AML-193 (cell line): ENCODE data around the gene KRTAP10-12.
"Not testable (repeated sequence)": the region's sequence is repeated elsewhere in the genome, so short reads cannot be mapped to it uniquely, and the experiment has no call there.

Source experiments
- DNase-seq, 2 experiments: peaks; one replicate each; lab custom pipeline; 2025; lab: John Stamatoyannopoulos, UW

KRTAP10-12 gene, protein sequence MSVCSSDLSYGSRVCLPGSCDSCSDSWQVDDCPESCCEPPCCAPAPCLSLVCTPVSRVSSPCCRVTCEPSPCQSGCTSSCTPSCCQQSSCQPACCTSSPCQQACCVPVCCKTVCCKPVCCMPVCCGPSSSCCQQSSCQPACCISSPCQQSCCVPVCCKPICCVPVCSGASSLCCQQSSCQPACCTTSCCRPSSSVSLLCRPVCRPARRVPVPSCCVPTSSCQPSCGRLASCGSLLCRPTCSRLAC

DNA sequence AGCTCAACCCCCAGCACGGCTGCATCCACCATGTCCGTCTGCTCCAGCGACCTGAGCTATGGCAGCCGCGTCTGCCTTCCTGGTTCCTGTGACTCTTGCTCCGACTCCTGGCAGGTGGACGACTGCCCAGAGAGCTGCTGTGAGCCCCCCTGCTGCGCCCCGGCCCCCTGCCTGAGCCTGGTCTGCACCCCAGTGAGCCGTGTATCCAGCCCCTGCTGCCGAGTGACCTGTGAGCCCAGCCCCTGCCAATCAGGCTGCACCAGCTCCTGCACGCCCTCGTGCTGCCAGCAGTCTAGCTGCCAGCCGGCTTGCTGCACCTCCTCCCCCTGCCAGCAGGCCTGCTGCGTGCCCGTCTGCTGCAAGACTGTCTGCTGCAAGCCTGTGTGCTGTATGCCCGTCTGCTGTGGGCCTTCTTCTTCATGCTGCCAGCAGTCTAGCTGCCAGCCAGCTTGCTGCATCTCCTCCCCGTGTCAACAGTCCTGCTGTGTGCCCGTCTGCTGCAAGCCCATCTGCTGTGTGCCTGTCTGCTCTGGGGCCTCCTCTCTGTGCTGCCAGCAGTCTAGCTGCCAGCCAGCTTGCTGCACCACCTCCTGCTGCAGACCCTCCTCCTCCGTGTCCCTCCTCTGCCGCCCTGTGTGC lies at the start of gene KRTAP10-12:
Gene KRTAP10-12 (plus strand): TSS at position 1 of the 639 bp plus-strand sequence. CDS start 30 bp downstream, at position 31.
- not testable (repeated sequence) for DNase-seq

GRCh38 chr21:44647222-44647552 lies 49.8 kb upstream of the KRTAP10-12 start:
- no peak for DNase-seq

- DNase-seq = no peak
These were observed 48.2 kb upstream of the KRTAP10-12 start for GRCh38 chr21:44648557-44649311.

DNA sequence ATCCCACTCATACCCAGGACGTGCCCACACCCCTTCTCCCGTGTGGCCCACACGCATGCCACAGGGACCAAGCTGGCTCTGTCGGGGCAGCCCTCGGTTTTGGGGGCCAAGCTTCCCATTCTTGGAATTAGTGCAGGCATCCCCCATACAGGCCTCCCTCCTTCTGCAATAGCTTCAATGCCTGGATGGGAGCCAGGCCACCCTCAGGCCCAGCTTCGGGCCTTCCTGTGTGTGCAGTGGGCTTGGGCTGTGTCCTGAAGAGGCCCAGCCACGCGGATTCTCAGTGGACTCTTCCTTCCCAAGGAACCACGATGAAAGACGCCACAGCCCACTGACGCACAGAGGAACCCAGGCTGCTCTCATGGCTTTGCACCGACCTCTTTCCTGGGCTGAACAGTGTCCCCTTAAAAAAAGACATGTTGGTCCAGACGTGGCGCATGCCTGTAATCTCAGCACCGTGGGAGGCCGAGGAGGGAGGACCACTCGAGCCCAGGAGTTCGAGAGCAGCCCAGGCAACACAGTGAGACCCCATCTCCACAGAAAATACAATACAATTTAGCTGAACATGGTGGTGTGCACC lies 47.4 kb upstream of the KRTAP10-12 start:
- DNase-seq = no peak

- DNase-seq = no peak
These were observed 46.6 kb upstream of the KRTAP10-12 start for GRCh38 chr21:44650265-44650972.

GRCh38 chr21:44650973-44651675 lies 45.8 kb upstream of the KRTAP10-12 start:
- DNase-seq = no peak

DNA sequence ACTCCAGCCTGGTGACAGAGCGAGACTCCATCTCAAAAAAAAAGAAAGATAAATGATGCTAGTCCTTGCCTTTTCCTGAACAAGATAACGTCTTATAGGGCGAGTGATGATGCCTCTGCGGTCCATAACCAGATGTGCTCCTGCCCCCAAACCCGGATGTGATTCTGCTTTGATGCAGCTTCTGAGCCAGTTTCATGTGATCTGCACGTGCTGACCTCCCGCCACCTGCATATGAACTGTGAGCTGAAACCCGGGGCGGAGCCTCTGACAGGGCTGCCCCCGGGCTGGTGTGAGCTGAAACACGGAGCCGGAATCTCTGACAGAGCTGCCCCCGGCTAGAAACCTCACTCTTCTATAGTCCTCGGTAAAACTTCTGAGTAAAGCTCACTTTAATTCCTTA lies 43.8 kb upstream of the KRTAP10-12 start:
- DNase-seq = no peak

- DNase-seq = no peak
These were observed 43.1 kb upstream of the KRTAP10-12 start for GRCh38 chr21:44653656-44654575.

- DNase-seq = no peak
These were observed 42.3 kb upstream of the KRTAP10-12 start, which contains the start of gene KRTAP12-4 for GRCh38 chr21:44654576-44655175. Gene KRTAP12-4 (minus strand): TSS chr21:44654659. CDS start chr21:44654614, 45 bp downstream.

DNA sequence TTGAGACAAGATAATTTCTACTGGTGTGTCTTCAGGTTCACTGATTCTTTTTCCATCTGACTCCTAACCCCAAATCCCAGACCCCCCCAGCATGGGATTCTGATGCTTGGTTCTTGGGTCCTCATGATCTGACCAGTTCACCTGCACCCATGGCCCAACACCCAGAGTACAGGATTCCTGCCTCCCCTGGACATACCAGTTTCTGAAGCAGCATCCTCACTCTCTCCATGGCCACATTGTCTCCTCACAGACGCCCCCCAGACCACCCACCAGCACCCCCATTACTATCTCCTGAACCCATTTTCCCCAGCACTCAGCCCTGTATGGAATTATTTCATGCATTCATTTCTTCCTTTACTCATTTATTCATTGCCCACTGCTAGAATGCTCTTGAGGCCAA lies 40.1 kb upstream of the KRTAP10-12 start:
- DNase-seq = no peak

- no peak for DNase-seq
These were observed 39.1 kb upstream of the KRTAP10-12 start, which contains the start of gene KRTAP12-3 for GRCh38 chr21:44657635-44658540. Gene KRTAP12-3 (plus strand): TSS chr21:44657932. CDS start chr21:44657980, 48 bp downstream.

DNA sequence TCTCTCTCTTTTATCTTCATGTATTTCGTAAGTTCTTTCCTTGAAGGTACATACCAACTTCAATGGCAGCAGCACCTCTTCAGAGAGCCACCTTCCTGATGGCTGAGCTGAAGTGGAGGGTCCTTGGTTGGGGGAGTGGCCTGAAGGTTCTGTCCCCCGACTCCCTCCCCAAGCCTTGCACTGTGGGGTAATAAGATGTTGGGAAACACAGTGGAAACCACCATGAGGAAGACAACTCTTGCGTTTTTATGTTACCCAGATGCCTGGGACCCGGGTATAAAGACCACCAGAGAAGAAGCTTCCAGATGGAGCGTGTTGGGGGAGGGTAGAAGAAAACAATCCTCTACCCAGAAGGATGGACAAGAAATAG lies 38.4 kb upstream of the KRTAP10-12 start:
- no peak for DNase-seq

GRCh38 chr21:44658913-44659595 lies 37.9 kb upstream of the KRTAP10-12 start:
- DNase-seq = no peak

DNA sequence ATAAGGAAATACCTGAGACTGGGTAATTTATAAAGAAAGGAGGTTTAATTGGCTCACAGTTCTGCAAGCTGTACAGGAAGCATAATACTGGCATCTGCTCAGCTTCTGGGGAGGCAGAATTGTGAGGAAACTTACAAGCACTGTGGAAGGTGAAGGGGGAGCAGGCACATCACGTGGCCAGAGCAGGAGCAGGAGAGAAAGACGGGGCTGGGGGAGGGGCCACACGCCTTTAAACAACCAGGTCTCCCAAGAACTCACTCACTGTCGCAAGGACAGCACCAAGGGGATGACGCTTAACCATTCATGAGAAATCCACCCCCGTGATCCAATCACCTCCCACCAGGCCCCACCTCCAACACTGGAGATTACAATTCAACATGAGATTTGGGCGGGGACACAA lies 35.4 kb upstream of the KRTAP10-12 start:
- not testable (repeated sequence) for DNase-seq

- no peak for DNase-seq
These were observed 32.3 kb upstream of the KRTAP10-12 start for GRCh38 chr21:44664691-44665090.

DNA sequence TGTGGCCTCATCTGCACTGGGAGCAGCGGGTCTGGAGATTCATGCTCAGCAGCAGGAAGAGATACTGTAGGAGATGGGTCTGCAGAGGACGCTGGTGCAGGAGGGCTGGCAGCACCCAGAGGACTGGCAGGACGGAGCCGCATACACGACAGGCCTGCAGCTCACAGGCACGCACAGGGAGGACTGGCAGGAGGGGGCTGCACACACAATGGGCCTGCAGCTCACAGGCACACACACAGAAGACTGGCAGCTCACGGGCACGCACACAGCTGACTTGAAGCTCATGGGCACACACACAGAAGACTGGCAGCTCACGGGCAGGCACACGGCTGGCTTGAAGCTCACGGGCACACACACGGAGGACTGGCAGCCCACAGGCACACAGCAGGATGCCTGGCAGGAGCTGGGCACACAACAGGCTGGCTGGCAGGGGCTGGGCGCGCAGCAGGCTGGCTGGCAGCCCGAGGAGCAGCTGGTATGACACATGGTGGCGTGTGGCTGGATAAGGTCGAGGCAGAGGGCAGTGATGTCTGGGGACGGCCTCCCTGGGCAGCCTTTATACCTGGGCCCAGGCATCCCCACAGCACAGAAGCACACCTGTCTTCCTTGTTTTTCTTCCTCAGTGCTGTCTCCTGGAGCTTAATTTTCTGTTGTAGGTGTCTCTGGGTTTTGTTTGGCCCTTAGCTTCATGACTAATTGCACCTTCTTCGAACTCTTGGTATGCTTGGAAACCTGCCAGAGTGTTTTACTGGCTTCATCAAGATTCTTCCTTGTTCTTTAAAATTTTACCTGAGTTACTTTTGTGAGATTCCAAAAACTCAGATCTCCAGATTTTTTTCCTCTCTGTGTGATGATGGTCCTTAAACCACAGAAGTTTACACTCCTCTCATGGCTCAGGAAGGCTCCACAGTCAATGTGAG lies 30.3 kb upstream of the KRTAP10-12 start, which contains the start of gene KRTAP12-2:
Gene KRTAP12-2 (minus strand): TSS at position 527 of the 920 bp plus-strand sequence. CDS start 41 bp downstream, at position 486.
- no peak for DNase-seq

DNA sequence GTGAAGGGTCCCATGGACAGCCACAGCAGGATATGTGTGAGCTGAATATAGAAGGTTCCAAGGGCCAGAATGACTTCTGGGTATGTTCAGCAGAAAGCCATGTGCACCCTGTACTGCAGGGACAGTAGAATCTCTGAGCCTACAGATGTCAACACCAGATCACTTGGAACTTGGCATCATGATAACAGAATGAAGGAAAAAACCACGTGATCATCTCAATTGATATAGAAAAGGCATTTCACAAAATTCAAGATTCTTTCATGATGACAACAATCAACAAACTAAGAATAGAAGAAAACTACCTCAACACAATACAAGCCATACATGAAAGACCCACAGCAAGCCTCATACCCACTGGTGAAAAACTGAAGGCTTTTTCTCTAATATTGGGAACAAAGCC lies 29.4 kb upstream of the KRTAP10-12 start:
- DNase-seq = no peak
